Stimulated activated CD4-positive, alpha-beta T cell treated with anti-CD3 and anti-CD28 coated beads, Interleukin-12 subunit alpha, Interleukin-12 subunit beta, amount 100 ng/mL, for 24 hours (primary cell): ENCODE results near the gene P2RY2.

Source experiments
- DNase-seq, 2 experiments: peaks; one replicate each; pipeline ENCODE4 v3.0.0-alpha.2; 2020; ENCODE audit warnings: low read depth in 2 of 2

The P2RY2 gene

DNA sequence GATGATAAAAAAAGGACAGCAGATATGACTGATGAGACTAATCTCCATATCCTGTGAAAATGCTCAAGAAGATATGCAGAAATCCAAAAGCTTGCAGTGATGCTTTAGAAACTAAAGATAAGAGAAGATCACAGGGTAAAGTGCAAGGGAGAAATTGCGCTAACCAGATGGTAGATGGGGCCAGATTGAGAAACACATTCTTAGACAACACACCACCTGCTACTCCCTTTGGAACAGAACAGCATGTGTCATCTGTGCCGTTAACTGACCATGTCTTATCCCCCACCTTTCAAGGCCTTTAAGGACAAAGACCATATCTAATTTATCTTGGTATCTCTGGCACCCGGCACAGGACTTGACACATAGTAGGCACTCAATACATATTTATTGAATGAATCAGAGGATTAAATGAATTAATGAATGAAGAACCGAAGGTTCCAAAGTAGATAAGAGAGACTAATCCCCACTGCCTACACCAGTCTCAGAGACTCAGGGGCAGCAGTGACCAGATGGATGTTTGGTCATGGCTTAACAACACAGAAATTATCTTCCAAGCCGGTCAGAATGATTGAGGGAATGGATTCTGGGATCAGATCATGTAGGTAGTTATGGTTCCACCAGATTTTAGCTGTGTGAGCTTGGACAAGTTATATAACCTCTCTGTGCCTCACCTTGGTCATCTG, 12.3 kb upstream of the P2RY2 start:
- DNase-seq: no peak

DNA sequence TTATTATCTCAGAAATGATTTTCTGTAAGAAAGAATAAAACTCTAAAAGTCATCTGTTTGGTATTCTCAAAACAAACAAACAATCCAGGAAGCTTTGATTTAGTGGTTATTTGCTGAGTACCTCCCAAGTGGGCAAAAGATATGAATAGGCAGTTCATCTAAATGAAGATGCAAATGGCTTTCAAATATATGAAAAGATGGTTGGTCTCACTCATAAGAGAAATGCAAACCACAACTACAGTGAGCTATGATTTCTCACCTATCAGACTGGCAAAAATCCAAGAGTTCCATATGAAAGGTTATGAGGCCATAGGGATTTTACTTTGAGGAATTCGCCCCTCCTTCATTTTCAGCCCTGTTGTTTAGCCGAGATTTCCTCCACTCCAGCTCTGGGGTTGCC, 11.3 kb upstream of the P2RY2 start:
- no peak for DNase-seq

DNA sequence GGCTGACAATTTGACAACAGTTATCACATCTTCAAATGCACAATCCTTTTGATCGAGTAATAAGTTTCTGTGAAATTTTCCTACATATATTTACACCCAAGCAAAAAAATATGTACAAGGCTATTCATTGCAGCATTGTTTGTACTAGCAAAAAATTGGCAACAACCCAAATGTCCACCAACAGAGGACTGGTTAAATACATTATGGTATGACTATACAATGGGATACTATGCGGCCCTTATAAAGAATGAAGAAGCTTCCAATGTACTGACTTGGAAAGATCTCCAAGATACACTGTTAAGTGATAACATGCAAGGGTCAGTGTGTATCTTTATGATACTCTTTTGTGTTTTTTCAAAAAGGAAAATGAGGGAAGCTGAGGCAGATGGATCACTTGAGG, 8.2 kb upstream of the P2RY2 start:
- no peak for DNase-seq

DNA sequence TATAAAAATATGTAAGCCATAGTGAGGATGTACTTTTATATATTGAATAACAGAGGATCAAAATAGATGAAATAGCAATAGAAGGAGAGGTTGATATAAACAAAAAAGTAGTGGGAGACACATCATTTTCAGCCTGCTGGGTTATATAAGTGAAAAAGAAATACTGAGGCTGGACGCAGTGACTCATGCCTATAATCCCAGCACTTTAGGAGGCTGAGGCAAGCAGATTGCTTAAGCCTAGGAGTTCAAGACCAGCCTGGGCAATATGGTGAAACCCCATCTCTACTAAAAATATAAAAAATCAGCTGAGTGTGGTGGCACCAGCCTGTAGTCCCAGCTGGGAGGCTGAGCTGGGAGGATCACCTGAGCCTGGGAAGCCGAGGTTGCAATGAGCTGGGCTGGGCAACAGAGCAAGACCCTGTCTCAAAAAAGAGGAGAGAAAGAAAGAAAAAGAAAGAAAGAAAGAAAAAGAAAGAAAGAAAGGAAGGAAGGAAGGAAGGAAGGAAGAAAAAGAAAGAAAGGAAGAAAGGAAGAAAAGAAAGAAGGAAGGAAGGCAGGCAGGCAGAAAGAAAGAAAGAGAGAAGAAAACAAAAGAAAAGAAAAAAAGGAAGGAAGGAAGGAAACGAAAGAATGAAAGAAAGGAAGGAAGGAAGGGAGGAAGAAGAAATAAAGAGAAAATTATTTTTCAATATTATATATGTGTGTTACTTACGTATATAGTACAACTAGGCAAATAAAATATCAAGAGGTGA, 7.0 kb upstream of the P2RY2 start:
- no peak for DNase-seq

DNA sequence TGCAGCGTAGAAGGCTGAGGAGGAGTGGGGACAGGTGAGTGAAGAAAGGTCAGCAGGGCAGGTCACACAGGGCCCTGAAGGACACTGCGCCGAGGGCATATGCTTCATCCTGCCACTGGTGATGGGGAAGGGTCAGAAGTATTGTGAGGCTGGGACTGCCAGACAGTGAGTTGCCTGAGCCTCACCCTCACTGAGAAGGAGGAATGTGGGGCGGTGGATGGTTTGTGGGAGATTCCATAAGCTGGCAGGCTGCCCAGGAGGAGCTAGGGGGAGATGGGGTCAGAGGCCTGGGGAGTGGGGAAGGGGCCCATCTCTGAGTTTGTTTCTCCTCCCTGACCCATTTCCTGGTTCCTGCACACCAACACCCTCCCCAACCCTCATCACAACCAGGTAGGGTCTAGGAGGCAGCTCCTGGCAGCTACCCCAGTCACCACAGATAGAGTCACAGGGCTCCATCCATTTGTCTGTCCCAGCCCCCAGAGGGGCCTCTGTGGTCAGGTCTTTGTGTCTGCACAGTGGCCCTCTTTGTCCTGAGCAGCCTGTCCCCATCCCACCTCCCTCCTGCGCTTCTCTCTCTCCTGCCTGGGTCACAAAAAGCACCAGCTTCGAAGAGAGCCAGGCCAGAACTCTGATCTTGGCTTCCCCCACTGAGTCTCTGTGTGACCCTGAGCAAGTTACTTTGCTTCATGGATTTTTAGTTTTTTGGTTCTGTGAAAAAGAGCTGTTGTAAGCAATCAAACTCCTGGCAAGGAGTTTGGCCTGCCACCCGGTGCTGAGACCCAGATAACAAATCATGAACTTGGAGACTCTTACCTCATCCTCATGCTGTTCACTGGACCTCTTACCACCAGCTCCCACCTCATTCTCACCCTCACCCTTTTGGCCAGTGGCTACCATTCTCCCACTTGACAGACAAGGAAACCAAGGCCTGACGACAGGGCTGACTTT, 4.6 kb upstream of the P2RY2 start:
- DNase-seq: no peak

DNA sequence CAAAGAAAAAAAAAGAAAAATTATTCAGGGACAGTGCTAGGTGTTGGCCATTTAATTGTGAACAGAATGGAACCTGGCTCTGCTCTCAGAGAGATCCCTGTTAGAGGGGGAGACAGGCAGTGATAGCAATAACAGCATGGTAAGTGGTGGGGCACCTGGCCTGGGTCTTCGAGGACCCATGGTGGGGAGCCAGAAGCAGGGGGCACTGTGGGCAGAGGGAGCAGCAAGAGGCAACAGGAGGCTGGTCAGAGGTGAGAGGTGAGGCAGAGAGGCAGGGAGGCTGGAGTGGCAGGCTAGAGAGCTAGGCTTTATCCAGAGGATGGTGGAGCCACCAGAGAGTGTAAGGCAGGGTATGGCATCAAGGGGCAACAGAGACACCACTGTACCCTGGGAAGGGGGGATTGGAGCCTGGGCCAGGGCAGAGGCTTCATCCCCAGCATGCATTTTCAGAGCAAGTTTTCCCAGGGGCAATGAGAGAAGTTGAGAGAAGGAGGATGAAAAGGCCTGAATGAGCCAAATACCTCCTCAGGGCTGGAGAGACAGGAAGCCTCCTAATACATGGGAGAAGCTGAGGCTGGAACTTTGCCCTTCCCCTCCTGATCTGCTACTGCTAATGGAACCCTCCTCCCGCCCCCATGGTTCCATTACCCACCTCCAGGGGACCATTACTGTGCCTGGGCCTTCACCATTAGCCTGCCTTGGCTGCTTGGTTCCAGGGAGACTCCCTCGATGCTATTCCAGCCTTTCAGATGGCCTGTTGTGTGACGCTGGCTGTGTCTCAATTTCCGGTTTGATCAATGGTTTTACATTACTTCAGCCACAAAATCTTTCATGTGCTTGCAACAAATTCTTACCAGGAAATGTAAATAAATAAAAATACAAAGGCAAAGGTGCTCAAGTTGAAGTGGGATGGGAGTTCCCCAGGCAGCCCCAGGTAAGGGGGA, 2.6 kb upstream of the P2RY2 start:
- no peak for DNase-seq

DNA sequence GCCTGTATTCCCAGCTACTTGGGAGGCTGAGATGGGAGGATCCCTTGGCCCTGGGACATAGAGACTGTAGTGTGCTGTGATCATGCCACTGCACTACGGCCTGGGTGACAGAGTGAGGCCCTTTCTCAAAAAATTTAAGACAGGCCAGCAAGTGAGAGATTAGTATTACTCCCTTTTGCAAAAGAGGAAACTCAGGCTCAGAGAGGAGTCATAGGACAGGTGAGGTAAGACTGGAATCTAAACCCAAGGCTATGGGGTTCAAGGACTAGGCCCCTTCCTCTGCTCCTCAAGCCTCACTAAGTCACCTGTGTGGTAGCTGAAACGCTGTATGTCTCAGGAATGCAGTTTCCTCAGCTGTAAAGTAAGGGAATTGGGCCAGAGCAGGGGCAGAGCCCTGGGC, 1.6 kb upstream of the P2RY2 start:
- DNase-seq: no peak

DNA sequence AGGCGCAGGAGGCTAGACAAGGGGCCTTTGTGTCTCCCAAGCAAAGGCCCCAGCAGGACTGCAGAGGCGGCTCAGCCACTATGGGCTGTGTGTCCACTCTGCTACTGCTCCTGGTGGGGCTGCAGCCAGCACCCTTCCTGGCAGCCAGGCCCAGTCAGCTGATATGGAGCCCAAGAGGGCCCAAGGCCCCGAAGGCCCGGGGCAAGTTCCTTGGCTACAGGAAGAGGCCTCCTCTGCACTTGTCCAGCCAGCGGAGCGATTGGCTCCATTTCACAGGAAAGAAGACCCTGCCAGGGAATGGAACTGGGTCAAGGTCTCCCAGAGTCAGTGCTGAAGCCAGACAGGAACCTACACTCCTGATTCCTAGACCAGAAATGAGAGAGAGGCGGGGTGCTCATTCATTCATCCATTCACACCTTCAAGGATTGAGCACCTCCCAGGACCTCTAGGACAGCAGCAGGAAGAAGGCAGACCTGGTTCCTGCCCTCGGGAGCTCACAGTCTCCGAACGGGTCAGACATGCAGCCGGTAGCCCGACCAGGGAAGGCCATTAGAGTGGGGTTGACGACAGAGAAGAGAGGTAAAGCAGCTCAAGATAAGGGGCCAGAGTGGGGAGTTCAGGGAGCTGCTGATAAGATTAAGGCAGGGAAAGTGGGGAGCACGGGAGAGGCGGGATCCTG, 811 bp upstream of the P2RY2 start:
- no peak for DNase-seq

DNA sequence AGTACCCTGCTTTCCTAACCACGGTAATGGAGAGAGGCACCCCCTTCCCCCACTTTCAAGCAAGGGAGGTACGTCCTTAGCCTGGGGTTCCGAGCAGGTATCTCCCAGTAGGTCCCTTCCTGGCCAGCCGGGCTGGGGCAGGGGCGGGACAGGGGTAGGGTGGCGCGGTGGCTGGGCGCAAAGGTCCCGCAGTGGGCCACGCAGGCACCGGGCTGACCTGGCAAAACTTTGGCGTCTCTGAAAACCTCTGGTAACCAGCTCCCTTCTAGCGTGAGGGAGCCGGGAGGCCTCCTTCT, 323 bp upstream of the P2RY2 start:
- DNase-seq: no peak

DNA sequence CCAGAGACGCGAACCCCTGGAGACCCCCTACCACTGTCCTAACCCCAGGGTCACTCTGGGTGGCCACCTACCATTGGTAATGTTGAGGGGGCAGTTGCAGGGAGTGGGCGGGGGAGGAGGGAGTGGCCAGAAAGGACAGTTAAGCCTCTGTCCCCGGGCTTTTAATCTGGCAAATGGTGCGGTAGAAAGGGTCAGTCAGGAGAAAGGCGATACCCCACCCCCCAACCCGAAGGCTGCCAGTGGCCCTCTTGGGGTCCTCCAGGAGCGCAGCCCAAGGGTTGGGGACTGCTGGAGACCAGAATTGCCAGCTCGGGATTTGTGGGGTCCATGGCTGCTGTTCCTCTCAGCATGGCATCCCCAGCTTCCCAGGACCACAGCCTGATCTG, 742 bp downstream of the P2RY2 start:
- no peak for DNase-seq

DNA sequence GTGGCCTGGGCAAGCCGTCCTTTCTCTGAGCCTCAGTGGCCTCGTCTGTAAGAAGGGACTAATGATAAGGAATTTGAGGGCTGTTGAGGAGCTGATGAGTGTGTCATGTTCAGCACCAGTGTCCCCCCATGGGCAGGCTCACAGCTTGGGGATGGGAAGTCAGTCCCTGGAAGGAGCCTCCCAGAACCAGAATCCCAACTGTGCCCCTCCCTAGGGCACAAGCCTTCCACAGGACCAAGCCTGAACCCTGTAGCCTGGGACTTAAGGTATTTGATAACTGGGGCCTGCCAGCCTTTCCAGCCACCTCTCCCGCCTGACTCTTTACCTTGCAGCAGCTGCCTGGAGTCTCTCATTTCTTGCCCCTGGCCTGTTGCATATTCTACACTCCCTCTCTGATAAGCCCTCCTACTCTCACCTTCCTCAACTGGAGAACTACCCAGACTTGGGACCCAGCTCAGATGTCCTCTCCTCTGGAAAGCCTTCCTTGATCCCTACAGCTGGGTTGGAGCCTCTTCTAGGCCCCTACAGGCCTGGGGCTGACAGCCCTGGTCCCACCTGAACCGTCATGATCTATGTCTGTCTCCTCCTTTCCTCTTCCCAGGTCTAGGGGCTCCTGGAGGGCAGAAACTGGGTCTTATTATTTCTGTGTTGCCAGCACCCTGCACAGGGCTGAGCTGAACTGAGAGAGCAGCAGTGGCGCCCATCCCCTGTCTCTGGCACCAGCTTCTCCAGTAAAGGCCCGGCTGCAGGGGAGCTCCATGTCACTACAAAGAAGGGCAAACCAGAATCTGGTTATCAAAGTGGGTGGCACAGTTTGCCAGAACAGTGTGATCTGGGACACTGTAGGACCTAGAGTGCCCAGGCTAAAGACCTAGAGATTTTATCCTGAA, 1.6 kb downstream of the P2RY2 start:
- no peak for DNase-seq

DNA sequence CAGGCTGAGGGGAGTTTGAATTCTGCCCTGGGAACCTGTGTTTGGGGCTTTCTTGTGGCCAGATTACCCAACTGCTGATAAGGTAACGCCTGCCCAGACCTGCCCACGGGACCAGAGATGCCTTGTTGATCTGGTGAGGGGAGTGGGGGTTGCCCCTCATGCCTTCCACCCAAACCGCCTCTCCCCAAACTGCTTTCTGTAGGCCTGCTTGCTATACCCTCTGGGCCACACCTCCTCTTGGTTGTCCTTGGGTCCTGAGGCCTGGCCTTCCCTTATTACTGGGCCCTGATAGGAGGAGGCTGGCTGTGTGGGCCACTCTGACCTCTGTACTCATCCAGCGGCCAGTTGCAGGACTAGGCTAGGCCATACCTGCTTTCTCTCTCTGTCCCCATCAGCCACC, 3.4 kb downstream of the P2RY2 start:
- DNase-seq: no peak

DNA sequence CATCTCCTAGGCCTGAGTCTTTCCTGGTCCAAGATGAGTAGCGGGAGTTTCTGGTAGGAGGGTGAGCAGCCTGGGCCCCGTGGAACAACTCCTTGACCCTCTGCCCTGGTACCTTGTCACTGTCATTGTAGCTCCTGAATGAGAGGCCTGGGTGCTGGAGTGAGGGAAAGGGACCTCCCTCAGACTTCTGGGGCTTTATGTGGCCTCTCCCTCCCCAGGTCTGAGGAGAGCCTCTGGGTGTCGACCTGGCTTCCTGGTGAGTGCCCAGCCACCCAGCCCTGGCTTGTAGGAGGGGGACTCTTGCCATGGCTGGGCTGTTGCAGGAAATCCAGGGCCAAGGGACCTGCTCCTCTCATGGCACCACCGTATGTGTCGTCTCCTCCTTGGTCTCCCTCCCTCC, 3.9 kb downstream of the P2RY2 start:
- DNase-seq: no peak

DNA sequence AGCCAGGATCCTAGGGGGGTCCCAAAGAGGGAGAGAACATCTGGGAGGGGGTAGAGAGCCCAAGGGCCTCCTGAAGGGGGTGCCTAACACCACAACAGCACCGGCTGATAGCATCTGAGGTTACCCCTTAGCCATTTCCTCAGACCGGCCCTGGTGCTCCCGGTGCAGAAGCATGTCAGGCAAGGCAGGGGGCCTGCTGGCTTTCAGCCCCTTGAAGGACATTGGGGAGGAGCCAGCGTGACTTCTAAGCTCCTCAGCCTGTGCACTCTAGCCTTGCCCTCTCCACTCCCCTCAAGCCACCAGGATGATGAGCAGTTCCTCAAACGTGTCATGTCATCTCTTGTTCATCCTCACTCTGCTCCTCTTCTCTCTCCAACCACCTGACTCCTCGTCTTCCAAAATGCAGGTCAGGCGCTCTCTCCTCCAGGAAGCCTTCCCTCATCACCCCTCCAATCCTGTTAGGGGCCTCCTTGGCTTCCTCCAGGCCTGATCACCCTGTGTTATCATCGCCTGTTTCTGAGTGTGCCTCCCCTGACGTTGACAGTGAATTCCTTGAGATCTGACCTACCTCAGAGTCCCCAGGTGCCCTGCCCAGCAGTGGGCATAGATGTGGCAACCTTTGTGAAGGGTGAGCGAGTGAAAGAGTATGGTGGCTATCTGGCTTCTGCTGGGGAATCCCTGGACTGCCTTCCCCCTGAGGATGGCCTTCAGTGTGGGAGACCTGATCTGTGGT, 6.1 kb downstream of the P2RY2 start:
- no peak for DNase-seq

DNA sequence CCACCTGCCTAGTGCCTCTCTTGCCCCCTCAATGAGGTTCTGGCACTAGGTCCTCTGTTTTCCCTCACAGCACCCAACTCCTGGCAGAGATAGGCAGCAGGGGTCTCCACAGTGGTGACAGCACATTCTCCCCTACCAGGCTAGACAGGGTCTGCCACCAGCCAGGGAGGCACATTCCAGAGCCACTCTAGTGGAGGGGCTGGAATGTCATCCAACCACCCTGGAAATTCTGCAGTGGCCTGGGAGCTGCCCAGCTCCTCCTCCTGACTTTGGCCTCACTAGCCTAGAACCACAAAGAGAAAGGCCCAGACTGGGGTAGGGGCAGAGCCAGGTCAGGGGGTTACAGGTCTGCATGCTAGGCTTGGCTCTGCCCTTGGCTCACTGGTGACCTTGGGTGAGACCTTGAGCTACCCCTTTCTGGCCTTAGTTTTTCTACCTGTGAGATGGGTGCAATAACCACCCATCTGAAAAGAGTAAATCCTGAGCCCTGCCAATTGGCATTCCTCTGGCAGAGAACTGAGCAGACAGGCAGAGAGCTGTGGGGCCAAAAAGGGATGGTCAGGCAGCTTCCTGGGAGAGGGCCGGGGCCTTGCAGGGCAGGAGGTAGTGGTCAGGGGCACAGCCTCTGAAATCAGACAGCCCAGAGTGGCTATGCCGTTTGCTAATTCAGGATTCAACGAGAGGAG, 7.1 kb downstream of the P2RY2 start:
- no peak for DNase-seq

DNA sequence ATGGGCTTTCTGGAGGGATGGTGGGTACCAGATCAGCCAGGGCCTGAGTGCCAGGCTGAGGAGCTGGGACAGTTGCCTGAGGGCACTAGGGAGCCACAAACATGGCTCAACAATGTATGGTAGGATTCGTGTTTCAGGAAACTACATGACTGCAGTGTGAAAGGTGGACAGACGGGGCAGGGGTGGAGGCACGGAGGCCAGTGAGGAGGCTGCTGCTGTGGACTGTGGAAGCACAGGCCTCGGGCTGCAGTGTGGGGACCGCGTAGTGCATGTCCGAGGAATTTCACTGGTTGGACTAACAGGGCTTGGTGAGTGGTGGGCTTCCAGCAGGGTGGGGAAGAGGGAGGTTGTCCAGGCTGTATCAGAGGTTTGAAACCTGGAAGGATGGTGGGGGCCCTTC, 7.8 kb downstream of the P2RY2 start:
- DNase-seq: no peak

DNA sequence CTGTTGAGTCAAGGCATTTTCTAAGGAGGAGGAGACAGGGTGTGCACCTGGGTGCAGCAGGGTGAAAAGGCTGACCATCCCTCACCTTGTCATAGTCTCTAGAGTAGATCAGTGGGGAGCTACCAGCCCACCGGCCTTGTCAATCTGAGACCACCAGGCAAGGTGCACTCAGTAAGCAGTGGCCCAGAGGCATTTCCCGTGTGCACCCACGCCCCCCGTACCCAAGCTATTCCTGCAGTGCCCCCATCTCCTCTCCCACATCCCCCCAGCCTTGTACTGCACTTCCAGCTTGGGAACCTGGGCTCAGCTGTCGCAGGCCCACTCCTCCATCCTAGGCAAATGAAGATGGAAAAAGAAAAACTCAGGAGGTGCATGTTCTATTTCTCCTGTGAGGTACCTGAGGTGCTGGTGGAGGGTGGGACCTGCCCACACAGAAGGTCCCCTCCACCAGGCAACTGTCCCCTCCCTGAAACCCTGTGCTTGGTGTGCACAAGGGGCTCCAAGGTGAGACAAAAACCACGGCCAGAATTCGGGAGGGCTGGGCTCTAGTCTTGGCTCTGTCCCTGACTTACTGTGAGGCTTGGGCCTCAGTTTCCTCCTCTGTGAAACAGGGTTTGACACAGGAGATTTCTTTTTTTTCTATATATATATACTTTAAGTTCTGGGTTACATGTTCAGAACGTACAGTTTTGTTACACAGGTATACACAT, 8.4 kb downstream of the P2RY2 start:
- DNase-seq: no peak

DNA sequence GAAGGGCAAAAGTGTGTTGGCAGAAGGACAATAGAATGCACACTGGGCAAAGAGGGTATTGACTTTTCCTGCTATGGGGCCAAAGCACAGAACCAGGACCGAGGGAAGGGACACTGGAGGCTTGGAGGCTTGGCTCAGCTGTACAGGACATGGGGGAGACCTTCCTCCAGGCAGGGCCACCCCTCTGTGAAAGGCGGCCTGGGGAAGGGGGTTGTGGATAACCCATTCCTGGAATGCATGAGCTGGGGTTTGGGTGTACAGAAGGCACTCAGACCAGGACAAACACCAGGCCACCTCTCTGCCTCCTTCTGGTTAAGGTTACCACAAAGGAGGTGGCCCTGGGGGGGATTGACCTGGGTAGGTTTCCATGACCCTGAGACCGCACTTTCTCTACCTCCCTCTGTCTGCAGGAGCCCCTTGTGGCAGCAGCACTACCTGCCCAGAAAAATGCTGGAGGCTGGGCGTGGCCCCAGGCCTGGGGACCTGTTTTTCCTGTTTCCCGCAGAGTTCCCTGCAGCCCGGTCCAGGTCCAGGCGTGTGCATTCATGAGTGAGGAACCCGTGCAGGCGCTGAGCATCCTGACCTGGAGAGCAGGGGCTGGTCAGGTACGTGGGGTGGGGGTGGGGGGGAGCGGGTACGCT, 9.6 kb downstream of the P2RY2 start:
- DNase-seq: no peak
